Esophagus (tissue), 2 donors: ENCODE data around the gene TLE3. TPM values are rescaled to one million over a fixed set of nuclear protein-coding genes. Genes with fewer than 3 reads are reported as not detected.

ENCODE experiments used
- H3K27ac ChIP-seq, 2 donors: one replicate each; pipeline ENCODE4 v1.5.1; 2013; ENCODE audit warnings: low read depth in 2 of 2, mild to moderate bottlenecking in 2 of 2, inconsistent platforms in 1 of 2, low read length in 1 of 2, moderate library complexity in 1 of 2
- H3K27me3 ChIP-seq, 2 donors: one replicate each; pipeline ENCODE4 v1.6.1; 2013; ENCODE audit warnings: low read length in 2 of 2, control low read depth in 1 of 2, mild to moderate bottlenecking in 1 of 2; ENCODE audit not compliant: insufficient read depth in 2 of 2, control insufficient read depth in 1 of 2
- H3K36me3 ChIP-seq, 2 donors: one replicate each; pipeline ENCODE4 v1.6.1; 2013; ENCODE audit warnings: low read length in 1 of 2; ENCODE audit not compliant: control insufficient read depth in 2 of 2, insufficient read depth in 2 of 2
- H3K4me1 ChIP-seq, 2 donors: one replicate each; pipeline ENCODE4 v1.6.1; 2013; ENCODE audit warnings: low read length in 1 of 2; ENCODE audit not compliant: control insufficient read depth in 2 of 2, insufficient read depth in 2 of 2
- H3K4me3 ChIP-seq, 2 donors: one replicate each; pipeline ENCODE4 v1.5.1; 2013; ENCODE audit warnings: low read length in 2 of 2, mild to moderate bottlenecking in 2 of 2, low read depth in 1 of 2, moderate library complexity in 1 of 2
- H3K9me3 ChIP-seq, 2 donors: one replicate each; pipeline ENCODE4 v1.6.1; 2013; ENCODE audit warnings: mild to moderate bottlenecking in 2 of 2, low read depth in 1 of 2, low read length in 1 of 2, moderate library complexity in 1 of 2; ENCODE audit not compliant: control insufficient read depth in 2 of 2, insufficient read depth in 1 of 2
- WGBS, 2 donors: extraction: QIAGEN DNeasy Blood & Tissue Kit; methylation state at CpG; one replicate each; pipeline ENCODE4 v1.1.7; 2013; 5-methylcytosine and 5-hydroxymethylcytosine counted together
- polyA plus RNA-seq, 2 donors: library from polyadenylated mRNA; stranded (reverse); fragments of 200-250 nt; gene quantifications; one replicate each; pipeline ENCODE4 v1.2.3, GENCODE V29; 2013
- donor health status: healthy with polysubstance abuse.
- donor health status: Bipolar disorder and iron deficiency.

The TLE3 gene
- 10 to 100 TPM; 33.1 to 43.9 TPM for polyA plus RNA-seq

GRCh38 chr15:70097321-70098152 lies at the start of gene TLE3:
Gene TLE3, minus strand, starts transcription at chr15:70097917. Its CDS starts 1,119 bp downstream, at chr15:70096798.
- H3K27me3 ChIP-seq: no peaks in the 10 kb centered on the region
- peaks cover 2 to 13% of the 10 kb centered on the region in 2 donors for H3K4me1 ChIP-seq
- H3K4me3 ChIP-seq: peak within 1 kb of the TSS; percentile 70 to 88
- H3K9me3 ChIP-seq: no peaks in the 10 kb centered on the region
- H3K27ac ChIP-seq: peak within 1 kb of the TSS; percentile 92 to 94
- WGBS, 2 donors: 0% methylated on average over 70 to 77 of the region's 77 CpGs
- no peaks in the 10 kb centered on the region for H3K36me3 ChIP-seq

GRCh38 chr15:70147178-70147760 lies 49.6 kb upstream of the TLE3 start:
- Histone ChIP-seq H3K27me3 (no peaks in the 10 kb centered on the region), H3K27ac (no peak overlapping the region), H3K9me3 (no peaks in the 10 kb centered on the region), H3K36me3 (no peaks in the 10 kb centered on the region), H3K4me3 (no peak overlapping the region), H3K4me1 (peaks cover 0 to 3% of the 10 kb centered on the region in 2 donors)
- WGBS, 2 donors: 85 to 88% methylated on average over 8 of the region's 8 CpGs

GRCh38 chr15:70146771-70147170 lies 49.1 kb upstream of the TLE3 start:
- Histone ChIP-seq H3K27ac (no peak overlapping the region), H3K36me3 (no peaks in the 10 kb centered on the region), H3K4me1 (no peaks in the 10 kb centered on the region), H3K27me3 (no peaks in the 10 kb centered on the region), H3K4me3 (no peak overlapping the region), H3K9me3 (no peaks in the 10 kb centered on the region)
- 90 to 91% methylated on average over 5 of the region's 5 CpGs for WGBS, 2 donors

- no peaks in the 10 kb centered on the region for H3K4me1 ChIP-seq
- H3K36me3 ChIP-seq: no peaks in the 10 kb centered on the region
- no peaks in the 10 kb centered on the region for H3K9me3 ChIP-seq
- H3K27me3 ChIP-seq: no peaks in the 10 kb centered on the region
- H3K4me3 ChIP-seq: no peak overlapping the region
- no peak overlapping the region for H3K27ac ChIP-seq
These were observed 48.4 kb upstream of the TLE3 start for GRCh38 chr15:70146162-70146561.

- Histone ChIP-seq H3K27ac (no peak overlapping the region), H3K27me3 (no peaks in the 10 kb centered on the region), H3K36me3 (no peaks in the 10 kb centered on the region), H3K9me3 (no peaks in the 10 kb centered on the region), H3K4me3 (no peak overlapping the region), H3K4me1 (peaks cover 0 to 2% of the 10 kb centered on the region in 2 donors)
- 74 to 75% methylated on average over 5 of the region's 5 CpGs for WGBS, 2 donors
These were observed 47.5 kb upstream of the TLE3 start for GRCh38 chr15:70145261-70145660.

- peaks cover 0 to 2% of the 10 kb centered on the region in 2 donors for H3K4me1 ChIP-seq
- H3K4me3 ChIP-seq: no peak overlapping the region
- H3K27ac ChIP-seq: no peak overlapping the region
- 71 to 74% methylated on average over 24 of the region's 24 CpGs for WGBS, 2 donors
- no peaks in the 10 kb centered on the region for H3K36me3 ChIP-seq
- H3K27me3 ChIP-seq: no peaks in the 10 kb centered on the region
- H3K9me3 ChIP-seq: no peaks in the 10 kb centered on the region
These were observed 44.8 kb upstream of the TLE3 start for GRCh38 chr15:70142322-70143191.

GRCh38 chr15:70142072-70142321 lies 44.3 kb upstream of the TLE3 start:
- Histone ChIP-seq H3K4me3 (no peak overlapping the region), H3K4me1 (peaks cover 0 to 2% of the 10 kb centered on the region in 2 donors), H3K36me3 (no peaks in the 10 kb centered on the region), H3K9me3 (no peaks in the 10 kb centered on the region), H3K27ac (no peak overlapping the region), H3K27me3 (no peaks in the 10 kb centered on the region)

- H3K4me1 ChIP-seq: peaks cover 0 to 2% of the 10 kb centered on the region in 2 donors
- WGBS, 2 donors: 89 to 90% methylated on average over 10 of the region's 10 CpGs
- no peak overlapping the region for H3K4me3 ChIP-seq
- H3K9me3 ChIP-seq: no peaks in the 10 kb centered on the region
- no peaks in the 10 kb centered on the region for H3K27me3 ChIP-seq
- no peak overlapping the region for H3K27ac ChIP-seq
- H3K36me3 ChIP-seq: no peaks in the 10 kb centered on the region
These were observed 43.8 kb upstream of the TLE3 start for GRCh38 chr15:70141376-70142071.
